Mesothelial cell of epicardium (in vitro differentiated cells): ENCODE data around the gene APP. TPM values are rescaled to one million over a fixed set of nuclear protein-coding genes. Genes with fewer than 3 reads are reported as not detected.

Source experiments
- DNase-seq, 2 experiments: peaks; one replicate each; pipeline ENCODE4 v3.0.0; 2021; ENCODE audit warnings: low spot score in 2 of 2; ENCODE audit not compliant: unreplicated experiment in 2 of 2
- H3K27ac Mint-ChIP-seq: 2 replicates; pipeline ENCODE4 v1.8.0; 2021; ENCODE audit warnings: mixed read lengths
- H3K27me3 Mint-ChIP-seq: 2 replicates; pipeline ENCODE4 v1.8.0; 2021; ENCODE audit warnings: low read depth, mixed read lengths
- H3K36me3 Mint-ChIP-seq: 2 replicates; pipeline ENCODE4 v1.8.0; 2021; ENCODE audit warnings: mixed read lengths
- H3K4me1 Mint-ChIP-seq: 2 replicates; pipeline ENCODE4 v1.8.0; 2021; ENCODE audit warnings: mixed read lengths
- H3K4me3 Mint-ChIP-seq: 2 replicates; pipeline ENCODE4 v1.8.0; 2021; ENCODE audit warnings: mild to moderate bottlenecking, moderate library complexity, mixed read lengths
- H3K9me3 Mint-ChIP-seq: 2 replicates; pipeline ENCODE4 v1.8.0; 2021; ENCODE audit warnings: mixed read lengths
- total RNA-seq: library from RNA; stranded (reverse); gene quantifications from 3 replicates; pipeline ENCODE4 v1.2.1, GENCODE V29; 2021
- TF ChIP-seq, protein P1 (sequence below): fragments of 200-600 bp; sonication (generic); IDR thresholded peaks from one replicate; pipeline ENCODE4 v1.5.0; 2021; ENCODE audit warnings: antibody characterized with exemption; ENCODE audit not compliant: unreplicated experiment

APP gene
- total RNA-seq: 489 to 500 TPM (median 495 TPM) in 3 replicates

- Mint-ChIP-seq H3K9me3 (no peaks in the 10 kb centered on the region), H3K27ac (peak within 1 kb of the TSS; percentile 90), H3K27me3 (peaks cover 2% of the 10 kb centered on the region), H3K4me1 (peaks cover 40% of the 10 kb centered on the region), H3K36me3 (no peaks in the 10 kb centered on the region), H3K4me3 (peak within 1 kb of the TSS; percentile 90)
- TF ChIP-seq, protein P1, sequence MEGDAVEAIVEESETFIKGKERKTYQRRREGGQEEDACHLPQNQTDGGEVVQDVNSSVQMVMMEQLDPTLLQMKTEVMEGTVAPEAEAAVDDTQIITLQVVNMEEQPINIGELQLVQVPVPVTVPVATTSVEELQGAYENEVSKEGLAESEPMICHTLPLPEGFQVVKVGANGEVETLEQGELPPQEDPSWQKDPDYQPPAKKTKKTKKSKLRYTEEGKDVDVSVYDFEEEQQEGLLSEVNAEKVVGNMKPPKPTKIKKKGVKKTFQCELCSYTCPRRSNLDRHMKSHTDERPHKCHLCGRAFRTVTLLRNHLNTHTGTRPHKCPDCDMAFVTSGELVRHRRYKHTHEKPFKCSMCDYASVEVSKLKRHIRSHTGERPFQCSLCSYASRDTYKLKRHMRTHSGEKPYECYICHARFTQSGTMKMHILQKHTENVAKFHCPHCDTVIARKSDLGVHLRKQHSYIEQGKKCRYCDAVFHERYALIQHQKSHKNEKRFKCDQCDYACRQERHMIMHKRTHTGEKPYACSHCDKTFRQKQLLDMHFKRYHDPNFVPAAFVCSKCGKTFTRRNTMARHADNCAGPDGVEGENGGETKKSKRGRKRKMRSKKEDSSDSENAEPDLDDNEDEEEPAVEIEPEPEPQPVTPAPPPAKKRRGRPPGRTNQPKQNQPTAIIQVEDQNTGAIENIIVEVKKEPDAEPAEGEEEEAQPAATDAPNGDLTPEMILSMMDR: peak; percentile 92
- peak; percentile 86 to 98 for DNase-seq
Observed at GRCh38 chr21:26170471-26171257, at the start of gene APP. Gene APP, minus strand, starts transcription at chr21:26170770. Its CDS starts 150 bp downstream, at chr21:26170620.

- peaks cover 2% of the 10 kb centered on the region for H3K36me3 Mint-ChIP-seq
- DNase-seq: no peak
- H3K27me3 Mint-ChIP-seq: no peaks in the 10 kb centered on the region
- H3K9me3 Mint-ChIP-seq: peaks cover 2% of the 10 kb centered on the region
- no peak overlapping the region for H3K27ac Mint-ChIP-seq
- TF ChIP-seq, protein P1: no peak
- no peaks in the 10 kb centered on the region for H3K4me1 Mint-ChIP-seq
- H3K4me3 Mint-ChIP-seq: no peak overlapping the region
Observed at GRCh38 chr21:26212220-26212619, 41.6 kb upstream of the APP start.

DNA sequence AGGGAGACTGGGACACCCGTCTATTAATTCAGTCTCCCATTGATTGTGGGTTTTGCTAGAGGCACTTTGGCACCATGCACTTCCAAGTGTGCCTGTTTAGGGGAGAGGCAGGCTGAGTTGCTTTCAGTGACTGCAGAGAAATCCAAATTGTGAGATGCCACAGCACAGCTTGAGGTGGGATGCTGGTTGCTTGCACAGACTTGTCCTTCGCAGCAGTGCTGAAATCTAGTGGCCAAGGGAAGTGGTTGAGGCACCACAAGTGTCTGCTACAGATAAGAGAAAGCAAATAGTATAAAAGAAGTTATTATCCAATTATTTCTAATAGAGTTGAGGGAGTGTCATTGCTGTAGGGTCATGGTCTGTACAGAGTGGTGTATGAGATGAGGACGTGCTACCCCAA, 40.0 kb upstream of the APP start:
- TF ChIP-seq, protein P1: no peak
- H3K4me3 Mint-ChIP-seq: no peak overlapping the region
- no peak for DNase-seq
- no peaks in the 10 kb centered on the region for H3K36me3 Mint-ChIP-seq
- H3K4me1 Mint-ChIP-seq: no peaks in the 10 kb centered on the region
- no peaks in the 10 kb centered on the region for H3K27me3 Mint-ChIP-seq
- no peaks in the 10 kb centered on the region for H3K9me3 Mint-ChIP-seq
- H3K27ac Mint-ChIP-seq: no peak overlapping the region

DNA sequence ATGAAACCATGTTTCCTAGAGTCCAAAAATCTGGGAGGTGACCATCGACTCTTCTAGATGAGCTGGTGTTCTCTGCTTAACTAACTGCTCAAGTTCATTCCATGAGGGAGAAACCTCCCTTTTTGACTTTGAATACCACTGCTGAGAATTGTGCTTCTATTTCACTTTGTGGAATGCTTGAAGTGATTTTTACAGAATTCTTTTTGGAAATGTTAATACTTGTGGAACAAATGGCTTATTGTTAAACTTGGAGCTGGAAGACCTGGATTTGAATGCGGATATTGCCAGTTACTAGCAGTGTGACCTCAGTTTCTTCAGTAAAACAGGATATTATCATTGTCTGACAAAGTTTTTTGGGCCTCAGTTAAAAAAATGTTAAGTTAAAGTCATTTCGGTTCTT, 36.5 kb upstream of the APP start:
- H3K4me1 Mint-ChIP-seq: no peaks in the 10 kb centered on the region
- TF ChIP-seq, protein P1: no peak
- H3K27ac Mint-ChIP-seq: no peak overlapping the region
- no peak overlapping the region for H3K4me3 Mint-ChIP-seq
- H3K36me3 Mint-ChIP-seq: no peaks in the 10 kb centered on the region
- no peaks in the 10 kb centered on the region for H3K27me3 Mint-ChIP-seq
- DNase-seq: no peak
- H3K9me3 Mint-ChIP-seq: no peaks in the 10 kb centered on the region

DNA sequence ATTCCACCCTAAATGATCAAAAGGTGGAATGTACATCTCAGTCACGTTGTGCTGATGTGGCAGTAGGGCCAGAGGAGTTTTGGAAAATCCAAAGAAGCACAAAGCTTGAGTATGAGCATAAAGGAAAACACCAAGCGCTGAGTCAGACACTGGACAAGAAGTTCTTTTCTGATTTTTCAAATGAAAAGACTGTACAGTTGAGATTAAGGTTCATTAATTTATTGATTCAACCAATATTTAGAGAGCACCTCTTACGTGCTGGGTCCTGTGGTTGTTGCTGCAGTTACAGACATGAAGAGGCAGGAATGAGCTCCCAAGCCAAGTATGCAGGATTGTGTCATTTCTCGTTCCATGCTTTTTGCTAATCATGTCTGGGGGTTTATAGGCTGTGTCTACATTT, 28.9 kb upstream of the APP start:
- no peak for DNase-seq
- Mint-ChIP-seq H3K27me3 (no peaks in the 10 kb centered on the region), H3K9me3 (no peaks in the 10 kb centered on the region), H3K4me3 (no peak overlapping the region), H3K4me1 (peaks cover 2% of the 10 kb centered on the region), H3K27ac (no peak overlapping the region), H3K36me3 (no peaks in the 10 kb centered on the region)
- TF ChIP-seq, protein P1: no peak
